IPS-NIHi7 (cell line): ENCODE measurements around the gene GABRB2.

Experiments used
- DNase-seq: peaks from one replicate; pipeline ENCODE4 v3.0.0; 2012; ENCODE audit warnings: mixed read lengths; ENCODE audit errors: extremely low spot score

Gene GABRB2

DNA sequence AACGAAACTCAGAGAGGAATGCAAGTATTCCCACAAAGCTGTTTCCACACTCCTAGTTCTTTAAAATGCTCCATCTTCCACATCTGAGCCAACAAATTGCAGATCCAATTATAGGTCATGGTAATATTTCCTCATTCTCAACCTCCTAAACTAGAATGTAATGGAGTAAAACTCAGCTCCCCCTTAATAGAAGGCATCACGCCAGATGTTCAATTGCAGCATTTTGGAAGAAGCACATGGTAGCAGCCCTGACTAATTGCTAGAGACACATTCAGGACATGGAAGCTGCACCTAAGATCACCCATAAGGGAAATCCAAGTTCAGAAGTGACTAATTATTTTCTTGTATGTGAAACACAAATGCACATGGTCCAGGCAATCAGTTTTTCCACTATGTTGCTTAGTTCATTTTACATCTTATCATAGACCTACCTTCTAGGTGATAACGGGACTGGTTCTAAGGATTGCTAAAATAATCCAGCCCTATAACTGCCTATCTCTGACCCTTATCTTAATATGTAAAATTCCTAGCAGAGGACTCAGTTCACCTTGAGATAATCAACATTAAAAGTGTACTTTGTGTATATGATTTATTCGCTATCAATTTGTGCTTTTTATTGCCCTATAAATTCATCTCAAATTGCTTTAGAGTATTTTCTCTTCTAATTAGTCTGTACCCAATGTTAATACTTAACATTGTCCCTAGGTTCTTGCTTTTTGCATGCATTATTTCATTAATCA is 75.1 kb downstream of the GABRB2 start:
- no peak for DNase-seq

DNA sequence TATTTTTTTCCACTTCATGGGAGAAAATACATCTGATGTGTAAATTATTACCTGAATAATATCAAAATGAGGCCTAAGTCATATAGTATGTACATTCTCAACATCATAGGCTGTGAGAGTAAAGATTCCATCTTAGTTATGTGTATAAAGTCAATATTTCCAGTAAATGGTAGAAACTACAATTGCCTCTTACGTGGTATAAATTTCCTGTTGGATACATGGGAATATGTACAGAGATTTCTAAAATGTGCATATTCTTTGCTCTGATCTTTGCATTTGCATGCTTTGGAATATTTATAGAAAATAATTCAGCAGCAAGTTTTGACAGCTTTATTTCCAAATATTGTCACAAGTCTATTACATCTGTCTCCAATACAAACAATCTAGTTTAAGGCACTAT is 78.8 kb downstream of the GABRB2 start:
- no peak for DNase-seq

DNA sequence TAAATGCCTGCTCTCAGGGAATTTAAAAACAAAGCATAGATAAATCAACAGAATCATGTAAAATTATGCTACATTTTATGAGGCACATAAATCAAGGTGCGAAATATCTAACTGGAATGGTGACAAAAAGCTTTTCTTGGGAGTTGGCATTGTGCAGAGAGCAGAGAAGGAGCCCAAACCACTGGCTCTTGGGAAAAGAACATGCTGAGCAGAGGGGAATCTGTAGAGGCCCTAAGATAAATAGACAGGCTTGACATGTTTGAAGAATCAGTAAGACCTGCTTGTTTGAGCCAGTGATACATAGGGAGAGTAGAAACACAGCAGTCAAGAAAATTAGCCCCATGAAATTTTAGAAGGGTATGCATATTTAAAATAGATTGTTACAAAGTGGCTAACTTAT is 85.8 kb downstream of the GABRB2 start:
- DNase-seq, result no peak

DNA sequence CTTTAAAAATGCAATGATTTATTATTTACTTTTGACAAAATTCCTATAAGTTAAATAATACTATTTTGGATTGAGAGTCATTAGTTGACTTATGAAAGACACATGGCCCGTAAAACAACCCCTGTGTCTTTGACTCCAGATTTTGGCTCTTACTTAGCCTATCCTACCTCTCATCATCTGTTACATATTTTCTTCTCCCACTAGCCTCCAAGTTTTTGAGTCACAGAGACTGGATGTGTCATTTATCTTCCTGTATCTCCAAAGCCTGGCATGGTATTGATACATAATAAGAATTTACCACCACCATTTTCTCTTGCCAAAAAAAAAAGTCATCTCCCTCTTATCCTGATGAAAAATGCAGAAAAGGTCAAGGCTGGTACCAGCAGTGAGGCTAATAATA is 99.9 kb downstream of the GABRB2 start:
- no peak for DNase-seq

DNA sequence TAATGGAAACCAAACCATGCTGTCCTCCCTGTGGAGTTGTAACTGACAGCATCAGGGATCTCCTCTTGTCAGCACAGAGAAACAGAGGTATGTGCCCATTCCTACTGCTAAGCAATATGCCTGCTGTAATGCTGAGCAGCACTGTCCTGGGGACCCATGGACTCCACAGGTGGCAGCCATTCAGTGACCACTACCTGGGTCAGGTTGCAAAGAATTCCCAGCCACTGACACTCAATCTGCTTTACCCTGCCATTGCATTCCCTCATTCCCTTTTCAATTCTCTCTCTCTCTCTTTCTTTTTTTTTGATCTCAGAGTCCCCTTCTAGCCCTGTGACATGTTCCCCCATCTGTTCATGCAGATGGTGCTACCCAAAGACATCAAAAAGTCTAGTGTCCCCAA is 104.1 kb downstream of the GABRB2 start:
- DNase-seq, result no peak

DNA sequence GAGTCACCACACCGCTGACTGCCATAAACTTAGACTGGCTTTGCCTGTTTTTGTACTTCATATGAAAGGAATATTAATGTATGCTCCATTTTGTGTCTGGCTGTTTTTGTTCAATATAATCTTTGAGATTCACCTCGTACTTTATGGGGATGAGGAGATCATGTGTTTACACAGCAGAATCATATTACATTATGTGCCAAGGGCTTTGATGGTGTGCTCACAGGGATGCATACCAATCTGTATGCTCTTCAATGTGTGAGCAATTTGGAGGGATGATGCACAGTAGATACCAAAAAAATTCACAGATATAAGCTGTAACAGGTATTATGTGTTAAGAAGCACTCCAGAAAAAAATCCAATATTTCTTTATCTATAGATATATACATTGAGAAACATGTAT is 113.7 kb downstream of the GABRB2 start:
- no peak for DNase-seq

DNA sequence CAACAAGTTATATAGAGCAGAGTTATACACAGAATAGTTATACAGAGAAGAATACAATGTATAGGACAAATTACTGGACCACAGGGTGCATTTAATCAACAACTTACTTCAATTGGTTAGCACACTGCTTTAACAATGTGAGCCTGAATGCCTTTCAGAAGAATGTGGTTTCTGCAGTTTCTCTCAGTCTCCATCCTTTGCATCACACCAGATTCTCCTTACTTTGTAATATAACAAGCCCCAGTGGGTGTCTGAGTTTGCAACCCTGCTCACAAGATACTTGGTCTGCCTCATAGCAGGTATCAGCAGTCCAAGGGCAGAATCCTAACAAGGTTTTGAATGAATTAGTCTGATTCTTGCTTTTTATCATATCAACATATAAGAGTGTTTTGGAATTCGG is 114.6 kb downstream of the GABRB2 start:
- peak; percentile 8 for DNase-seq

DNA sequence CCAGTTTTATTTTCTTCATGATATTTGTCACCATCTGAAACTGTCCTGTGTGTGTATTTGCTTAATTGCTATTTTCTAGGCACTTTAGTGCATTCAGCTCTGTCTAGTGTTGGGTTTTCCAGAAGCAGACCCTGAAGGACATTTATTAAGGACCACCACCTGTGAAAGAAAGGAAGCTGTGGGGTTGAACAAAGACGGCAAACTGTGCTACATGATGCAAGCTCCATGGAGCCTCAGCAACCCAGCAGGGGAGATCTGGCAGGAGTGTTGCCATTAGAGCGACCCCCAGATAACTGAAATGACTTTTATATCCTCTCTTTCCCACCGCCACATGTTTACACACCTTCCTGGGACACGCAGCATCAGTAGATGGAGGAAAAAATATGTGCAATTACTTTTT is 125.5 kb downstream of the GABRB2 start:
- no peak for DNase-seq

DNA sequence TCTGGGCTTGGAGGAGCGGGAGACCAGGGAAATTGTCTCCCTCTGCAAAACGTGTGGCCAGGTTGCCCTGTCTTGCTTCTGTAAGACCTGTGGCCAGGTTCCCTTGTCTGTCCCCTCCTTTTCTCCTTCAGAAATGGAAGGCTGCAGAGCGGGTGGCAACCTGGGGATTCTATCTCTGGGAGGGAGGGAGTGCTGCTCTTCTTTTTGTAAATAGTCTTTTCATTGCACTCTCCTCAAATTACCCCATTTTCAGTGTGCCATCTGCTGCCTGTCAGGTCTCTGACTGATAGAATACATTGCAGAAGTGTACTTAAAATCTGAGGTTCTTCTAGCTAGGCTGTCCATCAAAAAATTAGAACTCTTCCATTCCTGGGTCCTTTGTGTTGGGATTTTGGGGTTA is 126.0 kb downstream of the GABRB2 start:
- DNase-seq, result no peak

DNA sequence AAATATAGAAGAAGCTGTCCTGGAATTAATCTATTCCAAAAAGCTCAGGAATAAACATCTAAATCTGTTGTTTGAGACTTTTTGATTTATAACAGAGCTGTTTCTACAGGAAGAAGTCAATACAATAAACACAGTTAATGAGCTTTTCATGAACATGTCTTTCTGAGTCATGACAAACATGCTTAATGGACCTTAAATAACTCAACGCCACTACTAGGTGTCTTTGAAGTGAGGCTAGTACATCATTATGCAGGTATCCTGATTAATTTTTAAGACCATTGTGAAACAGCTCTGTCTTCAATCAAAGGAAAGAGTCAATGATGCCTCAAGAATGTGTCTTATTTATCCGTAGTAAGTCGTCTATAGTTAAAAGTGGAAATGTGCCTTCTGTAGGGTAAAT is 131.6 kb downstream of the GABRB2 start:
- DNase-seq, result no peak

DNA sequence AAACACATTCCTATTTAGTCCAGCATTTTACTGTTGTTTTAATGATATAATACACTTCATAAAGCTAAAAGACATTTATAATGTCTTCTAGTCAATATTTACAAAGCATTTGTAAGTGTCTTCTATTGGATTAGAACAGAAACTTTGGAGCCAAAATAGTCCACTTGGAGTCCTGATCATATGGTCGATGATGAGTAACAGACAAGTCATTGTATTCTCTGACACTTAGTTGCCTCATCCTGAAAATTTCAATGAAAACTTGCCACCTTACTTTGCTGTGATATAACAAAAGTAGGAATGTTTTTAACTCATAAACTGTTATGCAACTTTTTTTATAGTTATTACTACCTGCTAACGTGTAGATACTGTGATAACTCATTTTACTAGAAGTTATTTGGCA is 132.5 kb downstream of the GABRB2 start:
- DNase-seq, result no peak

DNA sequence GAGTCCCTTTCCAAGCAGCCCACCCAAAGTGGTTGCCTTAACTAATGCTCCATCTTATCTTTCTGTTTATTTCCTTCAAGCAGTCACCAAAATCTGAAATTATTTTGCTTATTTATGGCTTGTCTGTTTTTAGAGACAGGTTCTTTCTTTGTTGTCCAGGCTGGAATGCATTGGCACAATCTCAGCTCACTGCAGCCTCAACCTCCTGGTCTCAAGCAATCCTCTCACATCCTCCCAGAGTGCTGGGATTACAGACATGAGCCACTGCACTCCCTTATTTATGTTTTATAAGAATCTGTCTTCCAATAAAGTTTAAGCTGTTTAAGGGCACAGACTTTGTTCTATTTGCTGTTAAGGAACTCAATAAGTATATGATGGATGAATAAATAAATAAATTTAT is 133.7 kb downstream of the GABRB2 start:
- DNase-seq, result no peak

DNA sequence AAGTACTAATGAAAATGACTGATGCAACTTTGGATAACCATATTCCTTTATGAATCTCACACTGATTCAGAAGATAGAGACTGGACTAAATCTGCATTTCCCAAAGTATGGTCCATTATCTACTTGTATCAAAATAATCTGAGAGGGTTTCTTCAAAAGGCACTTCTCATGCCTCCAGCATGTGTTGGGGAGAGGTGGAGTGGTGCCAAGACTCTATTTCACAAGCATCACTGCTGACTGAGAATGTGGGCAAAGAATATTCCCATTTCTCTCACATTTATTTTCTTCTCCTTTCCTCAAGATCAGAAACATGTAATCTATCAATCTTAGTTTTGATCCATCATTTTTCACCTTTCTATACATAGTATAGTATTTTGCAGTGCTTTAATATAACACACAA is 135.4 kb downstream of the GABRB2 start:
- no peak for DNase-seq

DNA sequence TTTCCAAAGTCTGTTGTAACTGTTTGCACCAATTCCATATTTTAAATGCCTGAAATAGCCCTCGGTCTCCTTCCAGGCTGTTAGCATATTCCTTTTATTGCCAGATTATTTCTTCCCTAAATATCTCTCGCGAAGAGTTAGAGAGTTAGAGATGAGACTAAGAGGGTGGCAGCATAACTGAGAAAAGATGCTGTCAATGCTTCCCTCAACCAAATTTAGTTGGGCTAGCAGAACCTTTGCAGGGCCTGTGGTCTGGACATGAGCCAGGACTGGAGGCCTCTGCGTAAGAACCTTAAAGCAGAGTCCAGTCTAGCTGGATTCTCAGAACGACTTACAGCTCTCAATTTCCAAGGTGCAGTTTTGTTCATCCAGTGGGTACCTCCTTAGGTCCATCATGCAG is 135.9 kb downstream of the GABRB2 start:
- no peak for DNase-seq

DNA sequence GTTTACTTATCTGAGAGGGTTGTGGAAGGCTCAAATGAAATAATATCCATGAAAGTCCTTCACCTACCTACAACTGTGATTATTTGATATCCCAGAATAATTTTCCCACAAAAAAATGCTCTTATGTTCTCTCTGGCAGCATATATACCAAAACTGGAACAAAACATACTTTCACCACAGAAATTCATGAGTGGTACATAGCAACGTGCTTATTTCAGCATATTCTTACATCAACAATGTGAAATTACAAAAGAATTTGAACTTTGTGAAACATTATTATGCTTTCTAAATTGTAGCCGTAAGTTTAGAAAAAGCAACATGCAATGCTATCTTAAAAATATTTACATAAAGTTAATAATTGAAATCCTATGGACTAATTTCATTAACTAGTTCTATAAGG is 137.1 kb downstream of the GABRB2 start:
- no peak for DNase-seq

DNA sequence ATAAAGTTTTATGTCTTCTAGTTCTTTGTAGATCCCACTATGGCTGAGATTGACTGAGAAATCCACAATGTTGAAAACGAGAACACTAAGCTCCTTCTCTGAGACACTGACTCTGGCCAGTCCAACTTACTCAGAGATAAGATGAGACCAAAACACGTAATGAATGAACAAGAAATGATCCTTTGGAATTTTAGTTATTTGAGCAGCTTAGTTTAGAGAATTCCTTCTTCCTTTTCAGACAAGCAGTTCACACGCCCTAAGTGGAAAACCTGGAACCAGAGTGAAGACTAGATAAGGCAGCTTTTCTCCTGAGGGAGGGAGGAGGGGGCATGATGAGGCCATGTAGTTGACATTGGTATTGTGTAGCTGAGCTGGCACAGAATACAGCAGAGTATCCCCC is 139.6 kb downstream of the GABRB2 start:
- no peak for DNase-seq

DNA sequence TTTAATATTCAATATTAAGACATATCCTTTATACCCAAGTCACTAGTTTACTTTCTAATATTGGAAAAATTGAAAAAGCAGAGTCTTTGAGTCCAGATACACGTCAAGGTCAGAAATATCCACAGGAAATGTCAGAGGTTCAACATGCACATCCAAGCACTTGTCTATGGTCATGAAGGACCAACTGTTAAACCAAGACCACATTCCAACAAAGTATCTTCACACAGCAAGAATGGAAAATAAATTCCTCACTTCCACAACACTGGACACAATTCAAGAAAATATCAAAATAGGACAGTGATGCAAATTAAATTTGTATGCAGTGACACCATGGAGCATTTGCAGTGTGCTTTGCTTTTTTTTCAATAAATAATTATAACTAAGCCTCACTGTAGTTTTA is 142.5 kb downstream of the GABRB2 start:
- no peak for DNase-seq

DNA sequence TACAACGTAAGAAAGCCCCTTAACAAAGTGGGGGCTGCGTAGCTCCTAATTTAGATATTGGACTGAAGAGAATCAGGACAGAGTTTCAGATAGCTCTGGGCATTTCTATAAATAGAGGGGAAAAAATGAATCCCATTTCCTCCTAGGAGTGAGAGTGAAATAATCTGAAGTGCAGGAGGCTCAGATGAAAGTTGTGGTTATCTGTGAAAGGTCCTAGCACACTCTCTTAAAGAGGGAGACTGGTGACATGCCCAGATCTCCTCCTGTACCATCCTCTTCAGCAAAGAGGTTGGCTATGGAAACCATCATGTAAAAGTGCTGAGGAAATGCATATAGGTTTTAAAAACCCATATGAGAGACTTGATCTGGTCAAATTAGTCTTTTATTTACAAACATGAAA is 143.4 kb downstream of the GABRB2 start:
- DNase-seq, result no peak

DNA sequence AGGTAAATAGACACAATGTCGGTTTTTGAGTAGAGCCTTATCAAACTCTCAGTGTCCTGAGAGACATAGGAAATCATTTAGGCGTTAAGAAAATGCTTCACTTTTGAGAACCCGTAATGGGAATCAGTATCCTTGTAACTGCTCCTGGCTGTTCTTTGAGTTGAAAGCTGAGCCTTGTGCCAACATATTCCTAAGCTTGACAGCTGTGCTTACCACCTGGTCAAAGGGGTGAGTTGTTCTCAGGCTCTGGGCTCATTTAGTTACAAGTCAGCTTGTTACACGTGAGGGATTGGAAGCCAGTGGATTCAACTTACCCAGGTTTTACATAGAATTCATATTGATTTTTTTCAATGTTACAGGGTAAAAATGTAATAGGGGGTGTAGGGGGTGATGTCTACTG is 145.9 kb downstream of the GABRB2 start:
- DNase-seq, result no peak

DNA sequence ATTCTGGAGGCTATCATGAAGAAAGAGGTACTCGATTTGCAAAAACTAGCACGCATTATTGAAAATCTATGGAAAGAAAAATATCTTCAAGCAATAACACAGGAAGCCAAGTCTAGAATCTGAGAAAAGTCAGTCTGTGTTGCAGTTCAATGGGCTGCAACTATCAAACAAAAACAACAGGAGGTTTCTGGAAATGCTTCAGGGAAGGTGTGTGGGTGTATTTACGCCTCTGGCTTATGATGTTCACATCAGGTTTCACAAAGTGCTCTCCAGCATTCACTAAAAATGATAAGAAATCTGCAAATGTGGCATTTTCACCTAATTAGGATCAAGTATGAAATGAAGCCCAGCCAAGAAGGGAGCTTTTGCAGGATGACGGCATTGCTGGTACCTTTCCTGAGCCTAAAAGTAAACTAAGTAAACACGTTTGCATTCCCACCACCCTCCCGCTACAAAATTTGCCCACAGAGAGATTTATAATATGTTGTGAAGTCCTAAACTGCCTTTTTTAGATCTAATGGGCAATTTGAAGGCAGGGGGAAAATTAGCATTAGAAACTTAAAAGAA is 146.4 kb downstream of the GABRB2 start:
- DNase-seq, result no peak

DNA sequence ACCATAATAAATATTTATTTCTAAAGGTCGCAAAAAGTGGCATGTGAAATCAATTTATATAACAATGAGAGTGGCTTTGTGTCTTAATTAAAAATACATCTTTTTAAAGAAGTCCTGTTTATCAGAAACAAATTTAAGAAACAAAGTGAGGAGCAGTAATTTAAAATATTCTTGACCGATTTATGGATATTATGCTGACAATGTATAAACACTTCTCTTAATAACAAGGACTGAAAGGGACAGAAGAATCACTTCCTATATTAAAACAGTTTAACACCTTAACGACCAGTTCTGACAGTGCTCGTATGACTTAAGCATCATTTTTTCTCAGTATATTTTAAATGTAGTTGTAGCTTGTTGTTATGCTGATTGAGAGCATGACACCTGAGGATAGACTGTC is 149.1 kb downstream of the GABRB2 start:
- no peak for DNase-seq

DNA sequence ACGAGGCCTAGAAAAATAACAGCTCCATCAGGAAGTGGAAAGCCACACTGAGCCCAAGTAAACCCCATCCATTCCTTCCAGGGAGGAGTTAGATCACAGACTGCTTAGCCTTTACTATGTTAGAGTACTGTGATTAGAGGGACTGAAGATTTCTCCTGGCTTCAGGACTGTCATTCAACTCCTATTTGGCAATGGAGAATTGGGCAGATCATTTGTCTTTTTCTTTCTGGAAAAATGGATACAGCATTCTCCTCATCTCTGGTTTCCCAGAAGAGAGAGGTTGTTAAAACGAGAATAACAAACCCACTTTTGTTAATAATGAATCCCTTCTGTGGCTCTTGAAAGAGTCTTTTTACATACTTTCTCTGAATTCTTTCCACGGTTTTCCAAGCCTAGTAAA is 150.4 kb downstream of the GABRB2 start:
- DNase-seq, result no peak

DNA sequence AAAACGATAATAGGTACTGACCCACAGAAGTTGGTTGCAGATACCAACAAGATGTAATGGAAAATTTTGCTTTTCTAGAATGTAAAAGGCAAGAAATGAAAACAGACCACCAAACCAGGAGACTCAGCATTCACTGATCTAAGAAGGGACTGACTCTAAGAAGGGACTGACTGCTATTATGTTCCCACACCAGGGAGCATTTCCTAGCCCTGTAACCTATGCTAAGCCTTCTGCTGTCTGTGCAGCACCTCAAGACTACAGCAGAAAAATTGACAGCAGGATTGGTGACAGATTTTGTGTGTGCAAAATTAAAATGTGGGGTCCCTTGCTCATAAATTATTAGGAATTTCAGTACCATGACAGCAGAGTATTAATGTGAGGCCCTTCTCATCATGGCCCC is 154.8 kb downstream of the GABRB2 start:
- no peak for DNase-seq

DNA sequence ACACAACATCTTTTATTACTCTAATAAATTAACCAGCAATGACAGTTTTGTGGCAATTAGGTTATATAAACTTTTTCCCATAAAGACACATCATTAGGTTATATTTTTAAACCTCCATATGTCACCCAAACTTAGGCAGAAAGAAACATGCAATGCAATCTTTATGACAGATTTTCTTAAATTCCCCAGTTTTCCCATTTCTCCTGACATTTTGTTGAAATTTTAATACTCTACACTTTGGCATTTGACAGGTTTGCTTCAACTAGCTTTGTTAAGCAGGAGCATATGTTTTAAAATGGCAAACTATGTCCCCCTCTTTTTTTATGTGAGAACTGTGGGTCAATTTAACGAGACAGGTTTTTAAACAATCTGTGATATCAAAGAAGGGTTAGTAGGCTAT is 155.5 kb downstream of the GABRB2 start:
- DNase-seq, result no peak
